HUES48 (cell line): Measurements from ENCODE around the gene CEP170.
A peak's percentile ranks its signal among the peaks of the same experiment; 100 is the strongest.
"Not testable (repeated sequence)": the region's sequence is repeated elsewhere in the genome, so short reads cannot be mapped to it uniquely, and the experiment has no call there.

Experiments
- H3K27ac ChIP-seq: one replicate; pipeline ENCODE4 v1.7.0; 2013; ENCODE audit warnings: low read depth, low read length, inconsistent platforms
- H3K27me3 ChIP-seq: 2 replicates; pipeline ENCODE4 v1.6.1; 2013; ENCODE audit warnings: mild to moderate bottlenecking, low read length; ENCODE audit not compliant: control insufficient read depth, insufficient read depth
- H3K36me3 ChIP-seq: 2 replicates; pipeline ENCODE4 v1.6.1; 2013; ENCODE audit warnings: low read length; ENCODE audit not compliant: control insufficient read depth, insufficient read depth
- H3K4me1 ChIP-seq: 2 replicates; pipeline ENCODE4 v1.6.1; 2013; ENCODE audit warnings: mild to moderate bottlenecking, low read length; ENCODE audit not compliant: control insufficient read depth, insufficient read depth
- H3K4me3 ChIP-seq: 2 replicates; pipeline ENCODE4 v1.5.1; 2013; ENCODE audit warnings: mild to moderate bottlenecking, low read depth, low read length
- H3K9ac ChIP-seq: 2 replicates; pipeline ENCODE4 v1.6.1; 2013; ENCODE audit warnings: mild to moderate bottlenecking, low read depth, low read length, moderate library complexity
- H3K9me3 ChIP-seq: 2 replicates; pipeline ENCODE4 v1.6.1; 2013; ENCODE audit warnings: low read length; ENCODE audit not compliant: control insufficient read depth, insufficient read depth

The CEP170 gene

GRCh38 chr1:243213045-243213787, 41.9 kb downstream of the CEP170 start:
- Histone ChIP-seq H3K36me3 (peaks cover 6% of the 10 kb centered on the region; the same call in 1 of the 2 replicates), H3K4me3 (no peak overlapping the region), H3K27ac (no peak overlapping the region), H3K9ac (no peak overlapping the region), H3K9me3 (no peaks in the 10 kb centered on the region), H3K4me1 (no peaks in the 10 kb centered on the region), H3K27me3 (no peaks in the 10 kb centered on the region)

- not testable (repeated sequence) for H3K4me1 ChIP-seq, H3K27ac ChIP-seq, H3K9ac ChIP-seq, H3K27me3 ChIP-seq, H3K9me3 ChIP-seq, H3K4me3 ChIP-seq, H3K36me3 ChIP-seq
Observed at GRCh38 chr1:243211984-243212383, 43.1 kb downstream of the CEP170 start.

GRCh38 chr1:243205026-243205501, 50.0 kb downstream of the CEP170 start:
- H3K4me1 ChIP-seq, H3K4me3 ChIP-seq, H3K9me3 ChIP-seq, H3K27me3 ChIP-seq, H3K36me3 ChIP-seq, H3K9ac ChIP-seq: not testable (repeated sequence)
- H3K27ac ChIP-seq, result peak overlapping the region; percentile 54

GRCh38 chr1:243204336-243204735, 50.7 kb downstream of the CEP170 start:
- H3K4me1 ChIP-seq, H3K4me3 ChIP-seq, H3K27me3 ChIP-seq, H3K36me3 ChIP-seq, H3K27ac ChIP-seq, H3K9ac ChIP-seq, H3K9me3 ChIP-seq: not testable (repeated sequence)

GRCh38 chr1:243203196-243203595, 51.9 kb downstream of the CEP170 start:
- not testable (repeated sequence) for H3K27me3 ChIP-seq, H3K4me3 ChIP-seq, H3K36me3 ChIP-seq, H3K4me1 ChIP-seq, H3K9ac ChIP-seq, H3K9me3 ChIP-seq, H3K27ac ChIP-seq

GRCh38 chr1:243201316-243201715, 53.8 kb downstream of the CEP170 start:
- peaks cover 12% of the 10 kb centered on the region for H3K36me3 ChIP-seq
- not testable (repeated sequence) for H3K9me3 ChIP-seq, H3K9ac ChIP-seq, H3K4me3 ChIP-seq, H3K4me1 ChIP-seq, H3K27ac ChIP-seq, H3K27me3 ChIP-seq

- not testable (repeated sequence) for H3K27ac ChIP-seq, H3K9me3 ChIP-seq, H3K27me3 ChIP-seq, H3K4me3 ChIP-seq, H3K9ac ChIP-seq, H3K4me1 ChIP-seq
- peaks cover 13% of the 10 kb centered on the region; the same call in 1 of the 2 replicates for H3K36me3 ChIP-seq
Observed at GRCh38 chr1:243197524-243197923, 57.6 kb downstream of the CEP170 start.

- H3K9me3 ChIP-seq, H3K4me3 ChIP-seq, H3K9ac ChIP-seq, H3K27me3 ChIP-seq, H3K27ac ChIP-seq, H3K4me1 ChIP-seq: not testable (repeated sequence)
- peaks cover 24% of the 10 kb centered on the region for H3K36me3 ChIP-seq
Observed at GRCh38 chr1:243193330-243193729, 61.8 kb downstream of the CEP170 start.

GRCh38 chr1:243186201-243186995, 68.7 kb downstream of the CEP170 start:
- not testable (repeated sequence) for H3K27ac ChIP-seq, H3K9me3 ChIP-seq, H3K4me3 ChIP-seq, H3K27me3 ChIP-seq, H3K9ac ChIP-seq
- Histone ChIP-seq H3K36me3 (peaks cover 17% of the 10 kb centered on the region), H3K4me1 (peaks cover 11% of the 10 kb centered on the region)

- H3K4me3 ChIP-seq, H3K27me3 ChIP-seq, H3K9me3 ChIP-seq, H3K27ac ChIP-seq, H3K9ac ChIP-seq: not testable (repeated sequence)
- Histone ChIP-seq H3K4me1 (peaks cover 11% of the 10 kb centered on the region), H3K36me3 (peaks cover 15% of the 10 kb centered on the region)
Observed at GRCh38 chr1:243184787-243185186, 70.3 kb downstream of the CEP170 start.

GRCh38 chr1:243183661-243184060, 71.4 kb downstream of the CEP170 start:
- Histone ChIP-seq H3K4me1 (peaks cover 11% of the 10 kb centered on the region), H3K36me3 (peaks cover 15% of the 10 kb centered on the region)
- H3K4me3 ChIP-seq, H3K27me3 ChIP-seq, H3K9ac ChIP-seq, H3K27ac ChIP-seq, H3K9me3 ChIP-seq: not testable (repeated sequence)
